Measurements from ENCODE around the gene NELFB.

The NELFB gene

GRCh38 chr9:137268538-137269201, 13.5 kb downstream of the NELFB start:
- DNase-seq: no peak

DNA sequence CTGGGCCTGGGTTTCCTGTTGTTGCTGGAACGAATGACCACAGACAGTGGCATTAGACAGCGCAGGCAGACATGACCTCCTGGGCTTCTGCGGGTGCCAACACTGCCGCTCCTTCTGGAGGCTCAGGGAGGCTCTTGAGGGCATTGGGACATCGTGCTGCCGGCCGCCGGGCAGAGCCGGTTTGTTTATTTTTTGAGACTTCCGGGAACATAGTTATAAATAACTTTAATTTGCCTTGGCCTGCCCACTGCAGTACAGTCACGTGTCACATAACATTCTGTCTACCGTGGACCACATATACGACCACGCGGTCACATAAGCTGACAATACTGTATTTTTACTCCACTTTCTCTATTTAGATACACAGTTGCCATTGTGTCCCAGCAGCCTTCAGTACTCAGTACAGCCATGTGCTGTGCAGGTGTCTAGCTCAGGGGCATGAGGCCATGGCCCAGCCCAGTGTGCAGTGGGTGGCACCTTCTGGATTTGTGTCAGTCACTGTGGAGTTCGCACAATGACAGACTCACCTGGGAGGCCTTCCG, 14.2 kb downstream of the NELFB start:
- no peak for DNase-seq

GRCh38 chr9:137270929-137271695, 16.0 kb downstream of the NELFB start:
- DNase-seq: no peak

DNA sequence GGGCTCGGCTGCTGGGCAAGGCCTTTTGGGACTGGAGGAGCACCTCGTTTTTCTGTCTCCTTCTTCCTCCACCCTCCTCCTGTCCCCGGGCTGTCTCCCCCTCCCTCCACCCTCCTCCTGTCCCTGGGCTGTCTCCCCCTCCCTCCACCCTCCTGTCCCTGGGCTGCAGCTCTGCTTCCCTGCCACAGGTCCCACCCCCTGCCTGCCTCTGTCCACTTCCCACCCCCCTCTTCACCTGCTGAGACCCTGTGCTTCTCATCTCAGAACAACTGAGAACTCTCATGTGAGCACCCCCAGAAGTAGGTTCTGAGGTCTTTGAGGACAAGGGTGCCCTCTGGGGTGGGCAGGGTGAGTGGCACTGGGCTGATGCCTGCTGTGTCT, 16.6 kb downstream of the NELFB start:
- DNase-seq: no peak

DNA sequence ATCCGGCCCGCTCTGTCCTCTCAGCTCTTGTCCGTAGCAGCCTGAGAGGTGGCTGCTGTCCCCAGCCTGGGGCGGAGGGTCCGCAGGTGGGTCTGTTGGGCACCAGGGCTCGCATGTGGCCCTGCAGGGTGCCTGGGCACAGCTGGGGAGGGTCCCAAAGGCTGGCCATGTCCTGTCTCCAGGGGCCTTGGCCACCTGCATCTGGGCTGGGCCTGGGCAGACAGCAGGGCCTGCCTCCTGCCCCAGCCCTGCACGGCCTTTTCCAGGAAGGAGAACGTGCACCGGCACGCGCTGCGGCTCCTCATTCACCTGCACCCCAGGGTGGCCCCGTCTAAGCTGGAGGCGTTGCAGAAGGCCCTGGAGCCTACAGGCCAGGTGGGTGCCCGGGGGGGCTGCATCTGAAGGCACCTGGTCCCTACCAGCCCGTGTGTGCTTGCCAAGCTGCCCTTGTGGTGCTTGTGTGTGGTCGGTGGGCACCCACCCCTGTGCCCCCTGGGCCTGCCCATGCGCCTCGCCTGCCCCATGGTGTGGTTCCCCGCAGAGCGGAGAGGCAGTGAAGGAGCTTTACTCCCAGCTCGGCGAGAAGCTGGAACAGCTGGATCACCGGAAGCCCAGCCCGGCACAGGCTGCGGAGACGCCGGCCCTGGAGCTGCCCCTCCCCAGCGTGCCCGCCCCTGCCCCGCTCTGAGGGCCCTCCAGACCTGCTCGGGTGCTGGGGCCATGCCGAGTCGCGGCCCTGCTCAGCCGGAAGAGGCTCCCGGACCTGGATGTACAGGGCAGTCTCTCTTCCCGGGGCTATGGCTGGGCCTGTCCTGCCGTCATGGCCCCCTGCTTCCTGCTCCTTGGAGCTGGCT, 17.3 kb downstream of the NELFB start:
- DNase-seq: no peak

DNA sequence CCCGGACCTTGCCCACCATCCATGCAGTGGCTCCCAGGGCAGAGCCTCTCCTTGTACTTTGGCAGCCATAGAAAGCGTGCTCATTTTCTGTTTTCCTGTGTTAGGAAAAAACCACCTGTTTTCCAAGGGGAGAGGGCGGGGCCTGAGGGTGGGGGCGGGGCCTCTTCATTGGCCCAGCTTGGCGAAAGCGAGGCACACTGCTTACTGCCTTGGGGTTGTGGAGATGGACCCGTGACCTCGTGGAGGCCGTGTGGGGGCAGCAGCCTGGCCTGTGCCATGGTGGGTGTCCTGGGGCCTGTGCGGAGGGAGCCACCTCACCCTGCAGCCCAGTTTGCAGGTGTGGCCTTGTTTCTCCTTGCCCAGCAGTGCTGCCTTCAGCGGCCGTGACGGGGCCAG, 18.0 kb downstream of the NELFB start:
- no peak for DNase-seq

DNA sequence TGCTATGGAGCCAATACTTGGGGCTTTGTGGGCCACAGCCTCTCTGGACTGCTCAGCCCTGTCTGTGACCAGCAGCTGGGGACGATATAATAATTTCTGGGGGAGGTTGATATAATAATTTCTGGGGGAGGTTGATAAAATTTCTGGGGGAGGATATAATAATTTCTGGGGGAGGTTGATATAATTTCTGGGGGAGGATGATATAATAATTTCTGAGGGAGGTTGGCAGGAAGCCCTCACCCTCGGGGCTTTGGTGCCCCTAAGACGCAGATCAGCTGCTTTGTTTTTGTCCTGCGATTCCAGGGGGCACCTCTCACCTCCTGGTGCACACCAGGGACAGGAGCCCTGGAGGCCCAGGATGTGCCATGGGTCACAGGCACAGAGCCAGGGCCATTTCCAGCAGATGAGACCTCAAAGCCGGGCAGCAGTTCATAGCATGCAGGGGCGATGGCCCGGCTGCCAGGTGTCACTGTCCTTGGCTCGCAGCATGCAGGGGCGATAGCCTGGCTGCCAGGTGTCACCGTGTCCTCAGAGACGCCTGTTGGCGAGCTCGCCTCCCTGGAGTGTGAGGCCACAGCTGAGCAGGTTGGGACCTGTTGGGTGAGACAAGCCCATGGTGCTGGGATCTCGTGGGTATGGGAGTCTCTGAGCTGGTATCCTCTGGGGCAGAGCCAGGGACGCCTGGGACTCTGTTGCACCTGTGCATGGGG, 18.6 kb downstream of the NELFB start:
- no peak for DNase-seq

DNA sequence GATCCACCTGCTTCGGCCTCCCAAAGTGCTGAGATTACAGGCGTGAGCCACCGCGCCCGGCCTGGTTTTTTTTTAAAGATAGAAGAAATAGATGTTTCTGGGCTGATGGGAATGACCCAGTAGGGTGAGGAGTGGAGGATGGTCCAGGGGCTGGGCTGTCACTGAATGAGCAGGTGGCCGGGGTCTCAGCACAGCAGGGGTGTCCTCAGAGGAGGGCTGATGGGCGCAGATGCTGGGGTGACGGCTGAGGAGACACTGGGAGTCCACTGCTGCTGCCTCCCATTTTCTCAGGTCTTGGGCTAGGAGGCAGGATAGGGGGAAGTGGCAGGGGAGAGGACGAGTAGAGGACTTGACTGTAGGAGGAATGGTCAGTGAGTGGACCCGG, 20.1 kb downstream of the NELFB start:
- no peak for DNase-seq

GRCh38 chr9:137275588-137276472, 20.7 kb downstream of the NELFB start:
- no peak for DNase-seq

DNA sequence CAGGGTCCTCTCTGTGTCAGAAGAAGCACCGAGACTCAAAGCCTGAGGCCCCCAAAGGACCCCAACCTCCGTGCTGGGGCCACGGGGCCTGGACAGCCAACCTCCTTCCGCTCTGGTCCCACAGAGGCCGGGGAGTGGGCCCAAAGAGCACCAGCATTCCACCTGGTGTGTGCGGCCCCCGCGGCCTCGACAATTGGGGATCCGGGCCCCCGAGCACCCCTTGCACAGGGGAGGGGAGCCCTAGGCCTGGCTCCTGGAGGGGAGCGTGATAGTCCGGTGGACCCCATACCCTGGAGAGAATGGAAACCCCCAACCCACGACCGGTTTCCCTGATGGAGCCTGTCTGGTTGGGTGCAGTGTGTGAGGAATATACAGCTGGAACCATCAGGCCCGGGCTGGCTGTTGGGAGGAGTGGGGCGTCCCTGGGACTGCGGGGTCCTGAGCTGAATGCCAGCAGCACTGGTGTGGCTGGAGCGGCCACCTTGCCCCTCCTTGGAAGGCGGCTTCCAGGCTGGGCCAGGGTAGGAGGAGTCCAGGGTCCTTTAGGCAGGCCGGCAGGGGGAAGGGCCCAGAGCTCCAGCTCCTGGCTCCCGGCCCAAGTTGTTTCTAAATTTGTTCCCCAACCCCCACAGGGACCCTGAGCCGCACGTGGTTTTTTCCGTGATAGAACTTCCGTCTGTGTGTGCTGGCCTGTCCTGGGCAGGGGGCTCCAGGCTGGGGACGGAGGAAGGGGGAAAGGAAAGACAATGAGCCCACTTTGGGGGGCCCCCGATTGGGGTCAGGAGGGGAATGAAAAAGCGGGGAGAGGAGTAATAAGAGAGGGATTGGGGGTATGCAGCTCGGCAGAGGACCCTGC, 21.6 kb downstream of the NELFB start:
- DNase-seq: no peak

GRCh38 chr9:137277329-137278041, 22.4 kb downstream of the NELFB start, which contains the start of gene TOR4A:
Gene TOR4A (plus strand): TSS chr9:137277726. CDS start chr9:137278690, 964 bp downstream.
- no peak for DNase-seq

GRCh38 chr9:137278061-137278701, 23.1 kb downstream of the NELFB start:
- no peak for DNase-seq

- DNase-seq: no peak
Observed at GRCh38 chr9:137278721-137279711, 23.9 kb downstream of the NELFB start.

GRCh38 chr9:137279741-137280473, 24.8 kb downstream of the NELFB start:
- no peak for DNase-seq

DNA sequence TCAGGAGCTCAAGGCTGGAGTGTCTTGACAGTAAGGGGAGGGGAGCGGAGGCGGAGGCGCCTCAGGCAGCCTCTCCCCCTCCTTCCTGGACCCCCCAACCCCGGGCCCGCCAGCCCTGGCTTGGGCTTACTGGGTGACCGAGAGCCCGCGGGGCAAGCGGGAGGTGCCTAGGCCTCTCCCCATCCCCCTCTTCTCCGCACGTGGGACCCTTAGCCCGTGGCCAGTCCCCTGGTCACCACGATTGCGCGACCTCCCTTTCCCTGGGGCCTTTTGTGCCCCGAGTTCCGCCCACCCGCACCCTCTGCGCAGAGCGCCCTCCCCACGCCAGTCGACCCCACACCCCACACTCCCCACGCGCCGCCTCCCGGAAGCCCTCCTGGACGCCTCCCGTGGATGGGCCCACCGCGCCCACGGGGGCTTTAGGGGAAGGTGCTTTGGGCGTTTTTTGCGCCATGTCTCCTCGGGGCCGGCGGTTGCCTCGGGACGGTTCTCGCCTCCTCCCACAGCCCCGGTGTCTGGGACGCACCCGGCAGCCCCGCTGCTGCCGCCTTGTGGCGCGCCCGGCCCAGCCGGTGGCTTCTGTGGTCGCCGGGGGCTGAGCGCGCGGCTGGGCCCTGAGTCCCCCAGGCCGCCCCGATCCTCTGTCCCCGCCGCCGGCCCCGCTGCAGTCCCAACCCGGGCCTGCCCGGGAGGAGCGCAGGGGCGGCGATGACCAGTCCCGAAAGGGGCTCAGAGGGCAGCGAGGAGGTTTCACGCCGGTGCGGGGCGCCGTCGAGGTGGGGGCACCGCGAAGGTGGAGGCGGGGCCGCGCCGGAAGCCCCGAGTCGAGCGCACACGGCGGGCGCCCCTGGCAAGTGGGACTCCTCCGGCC, 25.6 kb downstream of the NELFB start:
- no peak for DNase-seq
